Hematopoietic multipotent progenitor cell treated with erythropoietin and hydrocortisone succinate and interleukin-3 and kit ligand, for 6 days (in vitro differentiated cells): ENCODE measurements around the gene MICAL3.
"Not testable (repeated sequence)": the region's sequence is repeated elsewhere in the genome, so short reads cannot be mapped to it uniquely, and the experiment has no call there.

Experiments used
- DNase-seq: peaks from one replicate; pipeline ENCODE4 v3.0.0-alpha.2; 2015

Gene MICAL3

DNA sequence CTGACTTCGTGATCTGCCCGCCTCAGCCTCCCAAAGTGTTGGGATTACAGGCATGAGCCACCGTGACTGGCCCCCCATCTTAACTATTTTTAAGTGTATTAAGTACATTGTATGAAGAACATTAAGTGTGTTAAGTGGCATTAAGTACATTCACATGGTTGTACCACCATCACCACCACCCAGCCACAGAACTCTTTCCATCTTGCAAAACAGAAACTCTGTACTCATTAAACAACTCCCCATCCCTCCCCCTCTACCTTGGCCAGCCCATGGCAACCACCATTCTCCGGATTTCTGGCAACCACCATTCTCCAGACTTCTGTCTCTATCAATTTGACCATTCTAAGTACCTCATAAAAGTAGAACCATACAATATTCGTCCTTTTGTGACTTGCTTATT, 35.6 kb upstream of the MICAL3 start:
- no peak for DNase-seq

DNA sequence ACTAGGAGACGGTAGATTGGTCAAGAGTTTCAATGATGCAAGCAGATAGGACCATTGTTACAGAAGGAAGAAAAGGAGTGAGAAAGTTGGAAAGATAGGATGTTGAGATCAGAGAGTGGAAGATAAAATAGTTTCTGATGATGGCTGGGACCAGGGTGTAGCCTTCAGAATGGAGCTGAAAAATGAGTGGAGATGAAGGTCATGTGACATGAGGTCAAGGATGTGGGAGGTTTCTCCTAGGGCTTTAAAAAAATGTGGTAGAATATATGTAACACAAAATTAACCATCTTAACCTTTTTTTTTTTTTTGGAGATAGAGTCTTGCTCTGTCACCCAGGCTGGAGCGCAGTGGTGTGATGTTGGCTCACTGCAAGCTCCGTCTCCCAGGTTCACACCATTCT, 35.1 kb upstream of the MICAL3 start:
- no peak for DNase-seq

DNA sequence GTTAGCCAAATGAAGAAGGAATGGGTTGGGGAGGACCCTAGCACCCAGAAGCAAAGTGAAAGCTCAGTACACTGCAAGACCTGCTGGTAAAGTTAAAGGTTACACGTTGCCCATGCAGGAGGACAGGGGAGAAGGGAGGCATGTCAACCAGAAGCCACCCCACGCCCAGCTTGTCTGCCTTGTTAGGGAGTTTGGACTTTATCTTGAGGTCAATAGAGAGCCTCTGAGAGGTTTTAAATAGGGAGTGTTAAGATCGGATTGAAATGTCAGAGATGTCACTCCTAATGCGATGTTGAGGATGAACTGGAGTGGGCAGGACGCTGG, 34.7 kb upstream of the MICAL3 start:
- DNase-seq: no peak

DNA sequence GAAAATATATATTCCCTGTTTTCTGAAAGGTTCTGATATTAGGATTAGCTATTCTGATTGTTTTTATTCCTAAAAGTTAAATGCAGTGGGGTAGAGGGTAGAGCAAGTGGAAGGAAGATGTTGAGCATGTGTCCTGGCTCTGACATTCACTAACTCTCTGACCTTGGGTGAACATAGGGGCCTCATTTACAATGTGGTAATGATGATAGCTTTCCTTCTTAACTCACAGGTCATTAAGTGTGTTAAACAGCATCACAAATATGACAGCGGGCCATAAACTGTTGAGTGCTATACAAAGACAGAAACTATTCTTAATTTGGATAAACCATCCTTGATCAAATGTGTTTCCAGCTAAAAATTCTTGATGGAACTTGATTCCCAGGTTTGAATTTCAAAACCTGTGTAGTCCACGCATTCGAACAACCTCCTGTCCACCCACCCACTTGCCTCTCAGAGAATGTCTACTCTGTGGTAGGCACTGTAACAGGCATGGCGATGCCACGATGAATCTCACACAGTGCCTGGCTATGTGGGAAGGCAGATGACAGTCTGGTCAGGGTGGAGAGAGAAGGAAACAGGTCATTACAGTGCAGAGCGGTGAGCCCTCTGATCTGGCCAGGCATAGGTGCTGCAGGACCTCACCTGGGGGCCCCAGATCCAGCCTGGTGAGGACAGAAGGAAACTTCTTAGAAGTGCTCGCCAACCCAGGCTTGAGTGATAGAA, 34.2 kb upstream of the MICAL3 start:
- DNase-seq: no peak

DNA sequence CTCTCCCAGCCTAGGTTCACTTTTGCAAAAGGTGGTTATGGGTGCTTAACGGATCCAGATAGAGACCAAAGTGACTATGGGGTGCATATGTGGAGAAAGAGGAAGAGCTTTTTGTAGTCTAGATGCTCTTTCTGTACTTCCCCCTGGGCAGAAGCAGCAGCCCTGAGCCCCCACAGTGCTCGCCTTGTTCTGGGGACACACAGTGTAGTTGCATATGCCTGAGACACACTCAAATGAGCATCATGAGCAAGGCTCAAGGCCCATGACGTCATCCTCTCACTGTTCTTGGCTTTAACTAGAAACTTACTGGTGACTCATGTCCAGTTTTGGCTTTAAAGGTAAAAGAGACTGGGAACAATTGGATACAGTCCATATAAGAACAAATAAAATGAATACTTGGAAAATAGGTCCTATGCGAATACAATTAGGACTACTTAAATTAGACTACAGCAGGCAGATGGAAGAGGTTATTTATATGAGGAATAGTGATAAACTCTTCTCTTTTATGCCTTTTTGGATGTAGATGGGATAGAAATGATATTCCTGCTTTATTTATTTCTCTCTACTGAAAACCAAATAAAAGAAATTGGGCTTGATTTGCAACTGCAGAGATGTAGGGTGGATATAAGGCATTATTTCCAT, 33.3 kb upstream of the MICAL3 start:
- no peak for DNase-seq

DNA sequence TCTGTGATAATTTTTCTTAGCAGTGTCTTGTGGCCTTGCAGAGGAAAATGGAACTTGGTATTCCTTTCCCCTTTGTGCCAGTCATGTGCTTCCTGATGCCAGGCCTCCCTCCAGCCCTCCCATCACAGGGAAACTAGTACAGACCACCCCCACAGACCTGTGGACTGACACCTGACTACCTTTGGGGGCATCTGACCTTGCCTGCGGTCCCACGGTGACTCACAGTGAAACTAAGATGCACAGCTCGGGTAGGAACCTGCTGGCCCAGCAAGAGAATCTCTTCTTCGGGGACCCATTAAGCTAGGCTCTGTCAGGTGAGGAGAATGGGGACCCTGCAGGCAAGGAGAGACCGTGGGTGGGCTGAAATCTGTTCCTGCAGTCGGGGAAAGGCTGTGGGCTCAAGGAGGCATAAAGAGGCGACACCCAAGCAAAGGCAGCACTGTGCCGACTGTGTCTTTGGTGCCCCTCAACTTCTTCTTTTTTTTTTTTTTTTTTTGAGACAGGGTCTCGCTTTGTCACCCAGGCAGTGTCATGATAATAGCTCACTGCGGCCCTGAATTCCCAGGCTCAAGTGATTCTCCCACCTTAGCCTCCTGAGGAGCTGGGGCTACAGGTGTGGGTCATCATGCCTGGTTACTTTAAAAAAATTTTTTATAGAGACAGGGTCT, 32.6 kb upstream of the MICAL3 start:
- no peak for DNase-seq

DNA sequence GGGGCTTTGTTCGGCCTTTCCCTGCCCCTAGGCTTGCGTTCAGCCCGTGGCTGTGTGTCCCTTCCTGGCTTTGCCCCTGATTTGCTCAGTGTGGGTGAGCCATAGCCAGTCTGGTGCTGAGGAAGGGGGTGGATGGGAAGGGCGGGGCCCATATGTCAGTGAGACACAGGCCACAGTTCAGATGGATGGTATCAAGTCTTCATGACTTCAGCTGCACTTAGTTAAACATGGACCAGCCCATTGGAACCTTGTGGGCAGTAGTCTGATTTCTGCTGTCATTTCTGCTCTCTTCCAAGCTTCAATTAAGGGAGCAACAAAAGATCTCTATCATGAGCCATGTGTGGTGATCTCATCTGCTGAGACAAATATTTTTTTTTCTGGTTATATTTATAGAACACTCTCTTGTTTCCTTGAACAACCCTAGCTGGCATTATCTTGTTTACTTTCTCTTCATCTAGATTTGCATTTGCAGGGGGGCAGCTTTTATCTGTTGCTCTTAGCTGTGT, 31.9 kb upstream of the MICAL3 start:
- DNase-seq: peak; percentile 69

DNA sequence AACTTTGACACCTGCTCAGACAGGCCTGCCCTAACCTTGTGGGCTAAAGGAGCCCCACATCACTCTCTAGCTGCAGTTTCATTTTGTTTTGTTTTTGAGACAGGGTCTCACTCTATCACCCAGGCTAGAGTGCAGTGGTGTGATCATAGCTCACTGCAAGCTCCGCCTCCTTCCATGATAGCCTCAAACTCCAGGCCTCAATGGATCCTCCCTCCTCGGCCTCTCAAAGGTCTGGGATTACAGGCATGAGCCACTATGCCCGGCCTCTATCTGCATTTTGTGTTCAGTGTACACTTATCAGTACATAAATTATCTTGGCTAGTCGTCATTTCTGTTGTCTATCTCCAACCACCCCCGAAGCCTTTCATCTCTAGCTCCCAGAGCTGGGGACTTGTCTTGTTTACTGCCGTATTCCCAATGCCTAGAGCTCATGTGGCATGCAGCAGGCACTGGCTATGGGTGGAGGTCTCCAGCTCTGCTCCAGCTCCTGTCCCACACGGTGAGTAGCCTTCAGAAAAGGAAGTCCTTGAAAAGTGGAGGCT, 31.3 kb upstream of the MICAL3 start:
- no peak for DNase-seq

DNA sequence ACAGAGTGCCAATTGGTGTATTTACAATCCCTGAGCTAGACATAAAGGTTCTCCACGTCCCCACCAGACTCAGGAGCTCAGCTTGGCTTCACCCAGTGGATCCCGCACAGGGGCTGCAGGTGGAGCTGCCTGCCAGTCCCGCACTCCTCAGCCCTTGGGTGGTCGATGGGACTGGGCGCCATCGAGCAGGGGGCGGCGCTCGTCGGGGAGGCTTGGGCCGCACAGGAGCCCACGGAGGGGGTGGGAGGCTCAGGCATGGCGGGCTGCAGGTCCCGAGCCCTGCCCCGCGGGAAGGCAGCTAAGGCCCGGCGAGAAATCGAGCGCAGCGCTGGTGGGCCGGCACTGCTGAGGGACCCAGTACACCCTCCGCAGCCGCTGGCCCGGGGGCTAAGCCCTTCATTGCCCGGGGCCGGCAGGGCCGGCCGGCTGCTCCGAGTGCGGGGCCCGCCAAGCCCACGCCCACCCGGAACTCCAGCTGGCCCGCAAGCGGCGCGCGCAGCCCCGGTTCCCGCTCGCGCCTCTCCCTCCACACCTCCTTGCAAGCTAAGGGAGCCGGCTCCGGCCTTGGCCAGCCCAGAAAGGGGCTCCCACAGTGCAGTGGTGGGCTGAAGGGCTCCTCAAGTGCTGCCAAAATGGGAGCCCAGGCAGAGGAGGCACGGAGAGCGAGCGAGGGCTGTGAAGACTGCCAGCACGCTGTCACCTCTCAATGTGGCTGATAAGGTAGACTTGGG, 29.0 kb upstream of the MICAL3 start:
- not testable (repeated sequence) for DNase-seq

DNA sequence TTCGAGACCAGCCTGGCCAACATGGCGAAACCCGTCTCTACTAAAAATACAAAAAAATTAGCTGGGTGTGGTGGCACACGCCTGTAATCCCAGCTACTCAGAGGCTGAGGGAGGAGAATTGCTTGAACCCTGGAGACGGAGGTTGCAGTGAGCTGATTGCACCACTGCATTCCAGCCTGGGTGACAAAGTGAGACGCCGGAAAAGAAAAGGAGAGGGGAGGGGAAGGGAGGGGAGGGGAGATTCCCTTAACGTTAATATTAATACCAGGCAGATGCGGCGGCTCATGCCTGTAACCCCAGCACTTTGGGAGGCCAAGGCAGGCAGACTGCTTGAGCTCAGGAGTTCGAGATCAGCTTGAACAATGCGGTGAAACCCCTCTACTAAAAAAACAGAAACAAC, 26.8 kb upstream of the MICAL3 start:
- DNase-seq: not testable (repeated sequence)

DNA sequence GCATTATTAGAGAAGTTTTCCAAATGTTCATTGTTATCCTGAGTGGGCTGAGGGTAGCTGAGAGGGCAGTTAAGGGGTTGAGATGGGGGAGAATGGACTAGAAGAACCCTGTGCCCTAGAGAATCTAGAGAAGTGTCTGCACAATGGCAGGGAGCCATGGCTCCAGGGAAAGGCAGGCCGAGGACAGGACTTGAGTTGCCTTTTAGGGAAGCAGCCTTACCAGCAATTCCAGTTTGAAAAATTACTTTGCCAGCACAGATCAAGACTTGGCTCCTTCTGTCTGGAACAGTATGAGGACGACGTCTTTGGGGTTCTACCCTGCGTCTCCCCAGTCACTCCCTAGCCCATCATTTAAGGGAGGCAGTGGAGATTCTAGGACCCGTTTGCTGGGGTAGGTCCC, 25.7 kb upstream of the MICAL3 start:
- no peak for DNase-seq

DNA sequence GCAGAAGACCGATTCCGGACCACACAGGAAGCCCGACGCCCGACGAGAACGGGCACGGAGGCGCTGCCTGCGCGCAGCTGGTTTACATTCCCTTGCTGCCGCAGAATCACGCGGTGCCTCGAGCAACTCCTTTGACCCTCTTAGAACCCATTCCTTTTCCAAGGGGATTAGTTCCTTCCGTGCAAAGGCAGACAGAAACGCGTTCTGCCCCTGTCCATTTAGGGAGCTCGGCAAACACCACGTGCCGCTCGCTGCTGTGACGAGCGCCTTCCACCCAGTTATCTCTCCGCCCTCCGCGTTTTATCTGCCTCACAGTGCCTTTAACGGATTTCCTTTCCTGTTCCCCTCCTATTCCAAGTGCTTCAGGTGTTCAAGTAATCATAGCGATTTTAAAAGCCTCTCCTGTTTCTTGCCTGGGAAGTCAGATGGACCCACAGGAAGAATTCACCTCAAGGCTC, 24.1 kb upstream of the MICAL3 start:
- DNase-seq: peak; percentile 30

DNA sequence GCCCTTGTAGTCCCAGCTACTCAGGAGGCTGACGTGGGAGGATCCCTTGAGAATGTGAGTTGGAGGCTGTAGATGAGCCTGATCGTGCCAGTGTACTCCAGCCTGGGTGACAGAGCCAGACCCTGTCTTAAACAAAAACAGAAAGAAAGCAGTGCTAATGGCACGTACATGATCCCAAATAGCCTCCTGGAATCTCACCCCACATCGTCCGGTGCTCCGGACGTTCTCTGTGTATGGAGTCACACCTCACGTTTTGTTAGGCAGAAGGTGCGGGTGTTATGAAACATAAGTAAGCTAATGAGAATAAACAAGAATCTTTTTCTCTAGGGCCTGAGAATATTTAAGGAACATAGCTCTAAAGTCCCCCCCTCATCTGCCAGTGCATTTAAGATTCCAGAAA, 23.7 kb upstream of the MICAL3 start:
- DNase-seq: no peak

DNA sequence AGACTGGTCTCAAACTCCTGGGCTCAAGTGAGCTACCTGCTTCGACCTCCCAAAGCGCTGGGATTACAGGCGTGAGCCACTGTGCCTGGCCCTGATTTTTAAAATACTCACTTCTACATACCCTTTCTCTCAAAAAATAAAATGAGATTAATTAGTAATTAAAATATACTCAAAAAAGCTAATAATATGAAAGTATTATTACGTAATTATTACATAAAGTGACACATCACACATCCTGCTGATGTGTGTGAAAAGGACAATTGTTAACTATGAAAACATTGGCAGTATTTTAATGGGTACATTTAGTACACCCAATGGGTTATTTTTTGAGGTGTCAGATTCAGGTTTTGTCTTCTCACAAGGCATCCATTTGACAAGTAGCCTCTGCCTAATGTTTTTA, 21.4 kb upstream of the MICAL3 start:
- DNase-seq: no peak

DNA sequence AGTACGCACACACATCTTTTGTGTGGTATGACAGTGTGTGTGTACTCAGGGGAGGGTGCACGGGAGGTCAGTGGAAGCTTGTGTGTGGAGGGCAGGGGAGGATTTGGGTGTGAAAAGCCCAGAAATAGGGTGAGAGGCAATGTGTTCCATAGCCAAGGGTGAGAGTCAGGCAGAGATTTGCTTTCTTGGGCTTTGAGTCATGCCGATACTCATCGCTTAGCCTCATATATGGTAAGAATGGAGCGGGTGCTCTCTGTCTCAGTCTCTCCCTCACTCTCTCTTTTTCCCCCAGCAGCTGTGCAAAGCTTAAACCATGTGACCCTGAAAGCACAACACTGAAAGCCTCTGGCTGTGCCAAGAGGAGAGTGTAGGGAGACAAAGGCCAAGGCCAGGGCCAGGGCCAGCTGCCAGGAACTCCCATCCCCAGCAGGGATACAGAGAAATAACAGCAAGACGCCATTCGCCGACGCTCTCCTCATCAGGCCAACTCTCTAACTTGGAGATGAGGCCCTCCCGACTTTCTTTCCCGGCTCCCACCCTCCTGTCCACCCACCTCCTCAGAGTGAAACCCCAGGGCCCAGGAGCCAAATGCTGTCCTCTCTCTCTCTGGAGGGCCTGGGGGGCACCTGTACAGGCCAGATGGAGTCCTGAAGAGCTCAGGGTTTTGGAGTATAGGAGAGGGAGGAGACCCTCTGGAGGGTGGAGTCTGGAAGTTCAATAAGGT, 20.3 kb upstream of the MICAL3 start:
- DNase-seq: no peak

DNA sequence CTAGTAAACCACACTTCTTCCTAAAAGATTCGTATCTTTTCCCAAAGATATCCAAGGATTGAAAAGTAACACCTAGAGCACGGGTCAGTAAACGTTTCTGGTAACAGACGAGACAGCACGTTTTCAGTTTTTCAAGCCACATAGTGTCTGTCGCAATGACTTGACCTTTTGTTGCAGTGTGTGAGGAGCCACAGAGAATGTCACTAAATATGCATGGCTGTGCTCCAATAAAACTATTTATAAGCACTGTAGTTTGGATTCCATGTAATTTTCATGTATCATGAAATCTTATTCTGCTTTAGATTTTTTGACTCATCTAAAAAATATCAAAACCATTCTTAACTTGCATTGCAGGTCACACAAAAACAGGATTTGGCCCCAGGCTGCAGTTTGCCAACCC, 18.3 kb upstream of the MICAL3 start:
- DNase-seq: peak; percentile 20

DNA sequence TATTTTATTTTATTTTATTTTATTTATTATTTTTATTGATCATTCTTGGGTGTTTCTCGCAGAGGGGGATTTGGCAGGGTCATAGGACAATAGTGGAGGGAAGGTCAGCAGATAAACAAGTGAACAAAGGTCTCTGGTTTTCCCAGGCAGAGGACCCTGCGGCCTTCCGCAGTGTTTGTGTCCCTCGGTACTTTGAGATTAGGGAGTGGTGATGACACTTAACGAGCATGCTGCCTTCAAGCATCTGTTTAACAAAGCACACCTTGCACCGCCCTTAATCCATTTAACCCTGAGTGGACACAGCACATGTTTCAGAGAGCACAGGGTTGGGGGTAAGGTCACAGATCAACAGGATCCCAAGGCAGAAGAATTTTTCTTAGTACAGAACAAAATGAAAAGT, 16.5 kb upstream of the MICAL3 start:
- not testable (repeated sequence) for DNase-seq

DNA sequence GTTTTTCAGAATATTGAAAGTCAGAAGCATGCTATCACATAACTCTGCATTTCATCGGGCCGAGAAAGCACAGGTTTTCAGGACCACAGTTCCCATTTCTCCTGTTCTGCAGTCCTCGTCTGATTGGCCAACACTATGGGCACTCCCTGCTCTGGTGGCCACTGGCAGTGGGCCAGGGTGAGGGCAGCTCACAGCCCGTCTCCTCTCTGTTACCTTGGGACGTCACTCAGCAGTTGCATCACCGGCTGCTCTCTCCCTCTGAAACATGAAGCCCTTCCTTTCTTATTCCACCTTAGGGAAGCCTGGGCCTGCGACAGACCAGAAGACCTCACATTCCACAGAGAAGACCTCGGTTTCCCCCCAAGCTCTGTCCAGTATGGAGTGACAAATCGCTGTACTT, 11.4 kb upstream of the MICAL3 start:
- DNase-seq: no peak

DNA sequence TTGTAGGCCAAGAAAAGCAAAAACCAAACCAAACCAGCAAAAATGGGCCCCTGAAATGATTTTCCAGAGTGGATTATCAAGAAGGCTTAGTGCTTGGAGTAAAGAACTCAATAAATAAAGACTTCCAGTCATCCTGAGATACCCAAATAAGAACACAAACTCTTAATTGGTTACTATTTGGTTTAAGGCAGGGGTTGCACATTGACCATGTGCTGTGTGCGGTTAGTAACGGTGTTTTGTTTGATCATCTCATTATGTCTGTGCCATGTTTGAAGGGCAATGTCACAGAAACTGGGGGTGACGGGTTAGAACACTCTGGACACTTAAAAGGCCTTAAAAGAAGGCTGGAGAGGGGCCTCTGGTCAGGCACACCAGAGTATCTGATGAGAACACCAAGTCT, 9.7 kb upstream of the MICAL3 start:
- DNase-seq: no peak

DNA sequence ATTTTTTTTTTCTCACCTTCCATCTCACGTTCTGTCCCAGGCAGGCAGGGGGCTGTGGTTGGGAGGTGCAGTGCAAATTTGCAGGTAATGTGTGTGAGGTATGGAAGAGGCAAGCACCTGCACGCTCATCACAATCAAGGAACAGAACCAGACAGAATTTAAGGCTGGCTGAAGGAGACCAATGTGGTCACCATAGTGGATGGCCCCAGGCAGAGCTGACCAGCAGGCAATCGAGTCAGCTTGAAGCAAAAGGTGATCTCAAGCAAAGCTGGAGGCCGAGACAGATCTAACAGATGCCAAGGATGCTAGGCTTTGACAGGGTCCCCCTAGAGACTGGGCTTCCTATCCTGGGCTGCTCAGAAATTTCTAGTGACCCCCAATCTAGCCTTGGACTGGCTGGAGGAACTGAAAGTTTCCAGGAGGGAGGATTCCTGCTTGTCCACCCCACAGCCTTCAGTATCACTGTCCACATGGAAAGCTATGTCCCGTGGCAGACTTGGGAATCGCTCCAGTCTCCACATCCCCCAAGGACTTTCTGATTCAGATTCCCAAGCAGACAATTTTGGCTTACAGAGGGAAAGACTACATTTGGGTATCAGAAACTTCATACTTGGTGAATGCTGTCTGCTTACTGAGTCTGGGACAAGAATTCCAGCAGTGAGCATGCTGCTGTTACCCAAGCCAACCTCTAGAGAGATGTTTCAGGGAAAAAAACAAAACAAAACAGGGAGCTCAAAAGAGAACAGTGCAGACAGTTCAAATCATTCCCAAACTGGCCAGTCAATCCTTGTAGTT, 9.0 kb upstream of the MICAL3 start:
- no peak for DNase-seq

DNA sequence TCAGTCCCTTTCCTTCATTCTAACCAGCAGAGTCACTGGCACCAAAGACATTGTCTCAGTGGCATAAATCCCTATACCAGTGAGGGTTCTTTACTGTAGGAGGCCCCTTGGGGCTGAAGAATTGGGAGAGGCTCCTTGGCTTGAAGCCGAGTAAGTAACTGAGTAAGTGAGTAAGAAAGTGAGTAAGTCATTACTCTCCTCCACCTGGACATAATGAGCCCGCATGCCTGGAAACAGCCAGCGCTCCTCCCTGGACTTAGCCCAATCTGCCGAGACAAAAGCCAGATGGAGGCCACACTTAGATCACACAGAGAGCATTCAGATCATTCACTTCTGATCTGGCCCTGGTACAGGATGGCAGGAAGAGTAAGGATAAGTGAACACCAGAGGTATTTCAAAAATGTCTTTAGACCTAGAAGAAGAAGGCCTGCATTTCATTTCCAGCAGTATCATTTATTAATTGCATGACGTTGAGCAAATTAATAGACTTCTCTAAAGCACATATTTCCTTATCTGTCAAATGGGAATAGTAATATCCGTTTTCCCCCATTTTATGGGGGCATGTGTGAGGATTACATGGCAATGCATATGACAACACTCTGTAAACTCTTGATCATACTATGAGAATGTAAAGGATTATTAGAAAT, 8.2 kb upstream of the MICAL3 start:
- DNase-seq: no peak
